Vagina (tissue), 2 donors: ENCODE results near the gene CTU1. TPM values are rescaled to one million over a fixed set of nuclear protein-coding genes. Genes with fewer than 3 reads are reported as not detected.

Experiments used
- DNase-seq, 2 donors: peaks; one replicate each; pipeline ENCODE4 v3.0.0-alpha.2; 2017; ENCODE audit errors: extremely low spot score in 2 of 2
- H3K27ac ChIP-seq: fragments of 200-600 bp; sonication (generic); one replicate; pipeline ENCODE4 v1.5.1; 2019
- H3K27me3 ChIP-seq: fragments of 200-600 bp; sonication (generic); one replicate; pipeline ENCODE4 v1.5.1; 2019
- H3K36me3 ChIP-seq, 2 donors: fragments of 200-600 bp; sonication (generic); one replicate each; pipeline ENCODE4 v1.5.1; 2017 to 2019
- H3K4me1 ChIP-seq: fragments of 200-600 bp; sonication (generic); one replicate; pipeline ENCODE4 v1.5.1; 2019
- H3K4me3 ChIP-seq, 2 donors: fragments of 200-600 bp; sonication (generic); 1 replicate in 1 of 2; 2 replicates in 1 of 2; pipeline ENCODE4 v1.5.1; 2016 to 2019
- H3K9me3 ChIP-seq: fragments of 200-600 bp; sonication (generic); one replicate; pipeline ENCODE4 v1.5.1; 2019
- CTCF ChIP-seq, 3 experiments: fragments of 450-650 bp in 2 of 3; fragments of 200-600 bp in 1 of 3; sonication (generic) in 1 of 3; IDR thresholded peaks; one replicate each; pipeline ENCODE4 v1.5.1; 2017 to 2019; ENCODE audit warnings: antibody characterized with exemption in 3 of 3, mild to moderate bottlenecking in 2 of 3, moderate library complexity in 2 of 3
- POLR2A ChIP-seq, 2 donors: fragments of 450-650 bp; IDR thresholded peaks; one replicate each; pipeline ENCODE4 v1.6.1; 2017; ENCODE audit warnings: antibody characterized with exemption in 2 of 2, mild to moderate bottlenecking in 2 of 2, moderate library complexity in 2 of 2
- POLR2AphosphoS5 ChIP-seq, 2 donors: sonication (generic); formaldehyde crosslinking; IDR thresholded peaks; one replicate each; pipeline ENCODE4 v1.9.0; 2017; ENCODE audit warnings: antibody characterized with exemption in 2 of 2, mild to moderate bottlenecking in 2 of 2, low read depth in 1 of 2; ENCODE audit not compliant: insufficient read depth in 1 of 2
- intact Hi-C: fragments of 100-400 bp; cut with DNase I; formaldehyde crosslinking; loops from one replicate; pipeline ENCODE4 v1.15.1; 2023
- total RNA-seq: library from RNA; depleted of rRNA; stranded (reverse); fragments of >200 nt; gene quantifications from one replicate; pipeline ENCODE4 v1.2.3, GENCODE V29; 2016

The CTU1 gene
- total RNA-seq, 1 donor from 2014 or later = 8.8 TPM

- H3K27ac ChIP-seq = peak overlapping the region; percentile 53
- H3K9me3 ChIP-seq = no peaks in the 10 kb centered on the region
- intact Hi-C loops = no loop called here
- H3K36me3 ChIP-seq = peaks cover 0 to 7% of the 10 kb centered on the region in 2 donors
- peak overlapping the region; percentile 51 to 83 for H3K4me3 ChIP-seq
- no peak for TF ChIP-seq POLR2AphosphoS5 (IDR thresholded peaks at IDR 0.05; ENCODE audit: insufficient read depth in 1 of 2, low read depth in 1 of 2)
- TF ChIP-seq CTCF (IDR thresholded peaks at IDR 0.05) = no peak
- TF ChIP-seq POLR2A (IDR thresholded peaks at IDR 0.05) = no peak
- DNase-seq = no peak
- H3K4me1 ChIP-seq = peaks cover 16% of the 10 kb centered on the region
- no peaks in the 10 kb centered on the region for H3K27me3 ChIP-seq
These were observed 673 bp downstream of the CTU1 start for GRCh38 chr19:51107406-51108065.

GRCh38 chr19:51103926-51104341 lies 4.3 kb downstream of the CTU1 start:
- H3K36me3 ChIP-seq = peaks cover 0 to 12% of the 10 kb centered on the region in 2 donors
- H3K27me3 ChIP-seq = no peaks in the 10 kb centered on the region
- no peak for TF ChIP-seq POLR2A (IDR thresholded peaks at IDR 0.05)
- TF ChIP-seq POLR2AphosphoS5 (IDR thresholded peaks at IDR 0.05; ENCODE audit: insufficient read depth in 1 of 2, low read depth in 1 of 2) = no peak
- TF ChIP-seq CTCF (IDR thresholded peaks at IDR 0.05) = no peak
- peaks cover 14% of the 10 kb centered on the region for H3K4me1 ChIP-seq
- no peak overlapping the region for H3K4me3 ChIP-seq
- intact Hi-C loops = no loop called here
- DNase-seq = no peak
- H3K9me3 ChIP-seq = no peaks in the 10 kb centered on the region
- no peak overlapping the region for H3K27ac ChIP-seq

- Histone ChIP-seq H3K9me3 (no peaks in the 10 kb centered on the region), H3K36me3 (peaks cover 0 to 12% of the 10 kb centered on the region in 2 donors), H3K4me1 (peaks cover 11% of the 10 kb centered on the region), H3K27ac (no peak overlapping the region), H3K27me3 (no peaks in the 10 kb centered on the region), H3K4me3 (no peak overlapping the region)
- intact Hi-C loops = no loop called here
- TF ChIP-seq CTCF (IDR thresholded peaks at IDR 0.05) (no peak), POLR2AphosphoS5 (IDR thresholded peaks at IDR 0.05; ENCODE audit: insufficient read depth in 1 of 2, low read depth in 1 of 2) (no peak)
- DNase-seq = no peak
These were observed 5.2 kb downstream of the CTU1 start for GRCh38 chr19:51102991-51103390.

GRCh38 chr19:51101171-51101865 lies 6.9 kb downstream of the CTU1 start:
- no peak overlapping the region for H3K4me3 ChIP-seq
- DNase-seq = no peak
- H3K27me3 ChIP-seq = no peaks in the 10 kb centered on the region
- no peaks in the 10 kb centered on the region for H3K9me3 ChIP-seq
- intact Hi-C loops = no loop called here
- H3K36me3 ChIP-seq = peaks cover 0 to 12% of the 10 kb centered on the region in 2 donors
- no peak overlapping the region for H3K27ac ChIP-seq
- H3K4me1 ChIP-seq = peaks cover 4% of the 10 kb centered on the region
- TF ChIP-seq CTCF (IDR thresholded peaks at IDR 0.05) (no peak), POLR2A (IDR thresholded peaks at IDR 0.05) (no peak), POLR2AphosphoS5 (IDR thresholded peaks at IDR 0.05; ENCODE audit: insufficient read depth in 1 of 2, low read depth in 1 of 2) (no peak)

- Histone ChIP-seq H3K27ac (no peak overlapping the region), H3K4me1 (peaks cover 4% of the 10 kb centered on the region), H3K4me3 (no peak overlapping the region), H3K9me3 (no peaks in the 10 kb centered on the region), H3K27me3 (no peaks in the 10 kb centered on the region), H3K36me3 (peaks cover 0 to 12% of the 10 kb centered on the region in 2 donors)
- TF ChIP-seq POLR2A (IDR thresholded peaks at IDR 0.05) (no peak), POLR2AphosphoS5 (IDR thresholded peaks at IDR 0.05; ENCODE audit: insufficient read depth in 1 of 2, low read depth in 1 of 2) (no peak), CTCF (IDR thresholded peaks at IDR 0.05) (no peak)
- no peak for DNase-seq
- intact Hi-C loops = no loop called here
These were observed 7.6 kb downstream of the CTU1 start for GRCh38 chr19:51100601-51101000.
